MM.1S (cell line): ENCODE measurements around the gene PTPRG.

Experiments used
- EZH2 ChIP-seq: fragments of 300-600 bp; sonication (generic); optimal IDR thresholded peaks from 2 replicates; pipeline ENCODE3; 2017; ENCODE audit warnings: low read depth, mild to moderate bottlenecking, antibody characterized with exemption, low read length, mixed read lengths
- EZH2phosphoT487 ChIP-seq: fragments of 300-600 bp; sonication (generic); IDR thresholded peaks from 2 replicates; pipeline ENCODE4 v1.6.1; 2018; ENCODE audit warnings: antibody characterized with exemption, low read length
- TF ChIP-seq, protein P1 (sequence below): fragments of 300-600 bp; sonication (generic); IDR thresholded peaks from 2 replicates; pipeline ENCODE4 v1.5.1; 2016; ENCODE audit warnings: antibody characterized with exemption, low read length, mixed read lengths

DNA sequence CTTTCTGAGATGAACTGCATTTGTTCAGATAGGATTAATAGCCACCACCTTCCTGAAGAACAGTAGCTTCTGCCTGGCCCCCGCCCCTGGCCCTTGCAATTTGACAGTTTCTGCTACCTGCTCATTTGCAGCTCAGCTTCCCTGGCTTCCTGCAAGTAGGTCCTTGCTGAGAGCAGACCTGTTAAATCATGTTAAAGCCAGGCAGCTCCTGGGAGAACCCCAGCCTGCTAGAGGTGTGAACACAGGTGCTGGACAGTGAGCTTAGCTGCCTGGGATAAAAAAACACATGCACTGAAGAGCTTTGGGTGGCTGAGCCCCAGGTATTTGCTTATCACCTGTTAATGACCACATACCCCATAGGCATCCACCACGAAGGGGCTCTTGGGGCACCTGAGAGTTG, 143.4 kb downstream of the PTPRG start:
- TF ChIP-seq, protein P1, sequence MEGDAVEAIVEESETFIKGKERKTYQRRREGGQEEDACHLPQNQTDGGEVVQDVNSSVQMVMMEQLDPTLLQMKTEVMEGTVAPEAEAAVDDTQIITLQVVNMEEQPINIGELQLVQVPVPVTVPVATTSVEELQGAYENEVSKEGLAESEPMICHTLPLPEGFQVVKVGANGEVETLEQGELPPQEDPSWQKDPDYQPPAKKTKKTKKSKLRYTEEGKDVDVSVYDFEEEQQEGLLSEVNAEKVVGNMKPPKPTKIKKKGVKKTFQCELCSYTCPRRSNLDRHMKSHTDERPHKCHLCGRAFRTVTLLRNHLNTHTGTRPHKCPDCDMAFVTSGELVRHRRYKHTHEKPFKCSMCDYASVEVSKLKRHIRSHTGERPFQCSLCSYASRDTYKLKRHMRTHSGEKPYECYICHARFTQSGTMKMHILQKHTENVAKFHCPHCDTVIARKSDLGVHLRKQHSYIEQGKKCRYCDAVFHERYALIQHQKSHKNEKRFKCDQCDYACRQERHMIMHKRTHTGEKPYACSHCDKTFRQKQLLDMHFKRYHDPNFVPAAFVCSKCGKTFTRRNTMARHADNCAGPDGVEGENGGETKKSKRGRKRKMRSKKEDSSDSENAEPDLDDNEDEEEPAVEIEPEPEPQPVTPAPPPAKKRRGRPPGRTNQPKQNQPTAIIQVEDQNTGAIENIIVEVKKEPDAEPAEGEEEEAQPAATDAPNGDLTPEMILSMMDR = no peak
- TF ChIP-seq EZH2phosphoT487 (no peak), EZH2 (no peak)
